K562 (cell line): ENCODE measurements around the gene MYO1E. TPM values are rescaled to one million over a fixed set of nuclear protein-coding genes. Genes with fewer than 3 reads are reported as not detected.

Source experiments
- ATAC-seq: fragments of 200-7000 bp; cut with Tn5 transposase; 3 replicates; pipeline ENCODE4 v1.9.1; 2020; ENCODE audit warnings: moderate library complexity
- BruUV-seq: library from RNA; stranded (reverse); fragments of 400-500 nt; replicated peaks from 2 replicates; lab custom pipeline; 2021; lab: Mats Ljungman, UMichigan
- CTCF ChIA-PET: fragments of 300-600 bp; formaldehyde crosslinking; extraction: SDS; loops from one replicate; lab custom pipeline; 2021; ENCODE audit warnings: low intra/inter-chr PET ratio; lab: Yijun Ruan, JAX
- POLR2A ChIA-PET: fragments of 300-600, 350-650 bp; sonication (Branson Sonifier 250); formaldehyde crosslinking; extraction: SDS; loops from one replicate; lab custom pipeline; 2021; ENCODE audit warnings: antibody characterized with exemption, inconsistent platforms; lab: Yijun Ruan, JAX
- DNase-seq, 4 experiments: peaks; one replicate each; pipeline versions ENCODE4 v3.0.0 to v3.0.0-alpha.2; 2011 to 2018; ENCODE audit warnings: low spot score in 3 of 4, mixed read lengths in 3 of 4; ENCODE audit errors: extremely low read depth in 1 of 4
- FAIRE-seq: peaks from 2 replicates; lab custom pipeline; 2011; peaks lifted over from hg19 to GRCh38; lab: Jason Lieb, UNC
- H2AFZ ChIP-seq: 2 replicates; pipeline ENCODE4 v1.6.0; 2011; ENCODE audit warnings: low read depth, low read length, control low read depth, inconsistent platforms
- H3K27ac ChIP-seq: fragments of 200-600 bp; 3 replicates; pipeline ENCODE4 v1.8.0; 2011; ENCODE audit warnings: low read depth, mild to moderate bottlenecking, control low read depth, inconsistent platforms, low read length, moderate library complexity, mixed read lengths; ENCODE audit errors: extremely low read depth
- H3K27me3 ChIP-seq, 2 experiments: fragments of 300-600 bp in 1 of 2; 2 replicates in 1 of 2; 3 replicates in 1 of 2; pipeline versions ENCODE4 v1.6.0 to v1.8.0; 2011; ENCODE audit warnings: inconsistent platforms in 2 of 2, low read length in 2 of 2, mild to moderate bottlenecking in 1 of 2, mixed read lengths in 1 of 2, moderate library complexity in 1 of 2; ENCODE audit not compliant: control insufficient read depth in 2 of 2, insufficient read depth in 2 of 2
- H3K36me3 ChIP-seq: fragments of 300-600 bp; 3 replicates; pipeline ENCODE4 v1.8.0; 2011; ENCODE audit warnings: mild to moderate bottlenecking, low read length, inconsistent platforms; ENCODE audit not compliant: control insufficient read depth, insufficient read depth
- H3K4me1 ChIP-seq, 2 experiments: fragments of 200-600 bp in 1 of 2; replicated peaks in 1 of 2; 2 replicates in 1 of 2; 3 replicates in 1 of 2; pipeline versions ENCODE4 v1.5.1 to v1.8.0; 2011; ENCODE audit warnings: inconsistent platforms in 2 of 2, low read length in 2 of 2, mild to moderate bottlenecking in 1 of 2, mixed read lengths in 1 of 2, moderate library complexity in 1 of 2; ENCODE audit not compliant: control insufficient read depth in 2 of 2, insufficient read depth in 2 of 2
- H3K4me2 ChIP-seq: 2 replicates; pipeline ENCODE4 v1.6.1; 2011; ENCODE audit warnings: low read length, control low read depth, inconsistent platforms, mixed read lengths; ENCODE audit not compliant: insufficient read depth
- H3K4me3 ChIP-seq: fragments of 200-600 bp; sonication (generic), shearing (Covaris generic); 2 replicates; pipeline ENCODE4 v1.5.1; 2016; ENCODE audit warnings: control low read depth, inconsistent platforms
- H3K79me2 ChIP-seq: fragments of 200-600 bp; 3 replicates; pipeline ENCODE4 v1.8.0; 2011; ENCODE audit warnings: low read length, inconsistent platforms; ENCODE audit not compliant: control insufficient read depth, insufficient read depth
- H3K9ac ChIP-seq, 2 experiments: 2 replicates each; pipeline versions ENCODE4 v1.6.0 to v1.6.1; 2011; ENCODE audit warnings: low read depth in 2 of 2, low read length in 2 of 2, control low read depth in 1 of 2, inconsistent platforms in 1 of 2, mild to moderate bottlenecking in 1 of 2, mixed read lengths in 1 of 2; ENCODE audit not compliant: insufficient read depth in 1 of 2
- H3K9me1 ChIP-seq: one replicate; pipeline ENCODE4 v1.6.0; 2011; ENCODE audit warnings: inconsistent platforms, mild to moderate bottlenecking, low read length, moderate library complexity; ENCODE audit not compliant: control insufficient read depth, insufficient read depth
- H3K9me3 ChIP-seq: replicated peaks from 2 replicates; pipeline ENCODE4 v1.5.1; 2011; ENCODE audit warnings: low read depth, low read length, inconsistent platforms; ENCODE audit not compliant: control insufficient read depth, insufficient read depth
- H4K20me1 ChIP-seq: replicated peaks from 2 replicates; pipeline ENCODE4 v1.6.1; 2011; ENCODE audit warnings: low read length, inconsistent platforms, mixed read lengths; ENCODE audit not compliant: control insufficient read depth, insufficient read depth
- CSDE1 ChIP-seq, 2 experiments: fragments of 450-650 bp; IDR thresholded peaks; 2 replicates each; pipeline ENCODE4 v1.6.1; 2016; ENCODE audit warnings: mild to moderate bottlenecking in 1 of 2
- KDM4B ChIP-seq, 2 experiments: fragments of 450-650 bp in 1 of 2; sonication (generic) in 1 of 2; IDR thresholded peaks; 2 replicates each; pipeline ENCODE4 v1.6.1; 2016 to 2017; ENCODE audit warnings: borderline replicate concordance in 2 of 2, antibody characterized with exemption in 1 of 2, low read depth in 1 of 2, mild to moderate bottlenecking in 1 of 2
- NR2C2 ChIP-seq, 2 experiments: fragments of 200-800 bp in 1 of 2; sonication (Bioruptor generic) in 1 of 2; sonication (generic) in 1 of 2; formaldehyde crosslinking in 1 of 2; IDR thresholded peaks; 2 replicates each; pipeline versions ENCODE4 v1.6.1 to v1.8.0; 2016 to 2022; ENCODE audit warnings: mild to moderate bottlenecking in 1 of 2, missing compliant biosample characterization in 1 of 2, missing genetic modification characterization in 1 of 2, missing genetic modification reagents in 1 of 2
- ZC3H11A ChIP-seq: IDR thresholded peaks from 2 replicates; pipeline ENCODE4 v1.6.1; 2012; ENCODE audit warnings: low read depth, low read length, improper control_type of control experiment
- ZFP30 ChIP-seq: fragments of 250-450 bp; sonication (Bioruptor Pico); IDR thresholded peaks from 2 replicates; pipeline ENCODE4 v1.8.0; 2022; ENCODE audit warnings: moderate library complexity, mild to moderate bottlenecking, inconsistent platforms, borderline replicate concordance
- ZSCAN32 ChIP-seq: fragments of 450-650 bp; formaldehyde crosslinking; IDR thresholded peaks from 2 replicates; pipeline ENCODE4 v1.4.0; 2020; ENCODE audit warnings: mild to moderate bottlenecking, moderate library complexity
- WGBS: fragments of 100-300 bp; shearing (Covaris generic); methylation state at CpG from one replicate; pipeline ENCODE4 v1.1.6; 2016; ENCODE audit warnings: low coverage, mixed read lengths; ENCODE audit not compliant: insufficient coverage; ENCODE audit errors: missing lambda C conversion rate; 5-methylcytosine and 5-hydroxymethylcytosine counted together
- in situ Hi-C: fragments of 300-500 bp; cut with MboI; formaldehyde crosslinking; loops from 4 replicates; pipeline ENCODE4 v1.15.0; 2018; ENCODE audit warnings: inconsistent platforms, mixed read lengths
- intact Hi-C: fragments of 100-400 bp; cut with micrococcal nuclease; formaldehyde crosslinking; loops from 2 replicates; pipeline ENCODE4 v1.14.2; 2022
- polyA plus RNA-seq, 8 experiments: library from polyadenylated mRNA; depleted of rRNA in 4 of 8; stranded (reverse) in 5 of 8; unstranded in 3 of 8; fragments of >200 nt; fragmentation: Nextera tagmentation in 2 of 8; fragmentation: Illumina TruSeq in 1 of 8; extraction: Ambion mirVana in 2 of 8; extraction: Trizol in 1 of 8; gene quantifications; 2 replicates each; pipeline versions ENCODE4 v1.2.1 to v1.2.3, GENCODE V29; 2011 to 2014; ENCODE audit warnings: inconsistent platforms in 1 of 8, missing spikeins in 1 of 8
- total RNA-seq, 7 experiments: library from RNA; depleted of rRNA in 6 of 7; stranded (reverse); fragments of >200 nt in 6 of 7; fragmentation: Illumina TruSeq in 2 of 7; extraction: Trizol in 2 of 7; gene quantifications; 2 replicates each; pipeline versions ENCODE4 v1.2.1 to v1.2.3, GENCODE V29; 2011 to 2021; ENCODE audit warnings: low replicate concordance in 1 of 7
- TF ChIP-seq, protein P1 (sequence below): fragments of 200-800 bp; sonication (Bioruptor generic); IDR thresholded peaks from 2 replicates; pipeline ENCODE4 v1.6.1; 2017; ENCODE audit warnings: missing genetic modification characterization, missing compliant biosample characterization
- TF ChIP-seq, protein P2 (sequence below): fragments of 150-350 bp; IDR thresholded peaks from 2 replicates; pipeline ENCODE4 v1.6.1; 2014; ENCODE audit warnings: low read depth, mild to moderate bottlenecking, low read length, borderline replicate concordance

Gene MYO1E
- total and polyA plus RNA-seq, 9 of the 15 experiments (the other 6 are each of a cell fraction or from before 2014, with no cell fraction given) = under 0.01 to 0.44 (median 0.01) TPM; not detected in 6

DNA sequence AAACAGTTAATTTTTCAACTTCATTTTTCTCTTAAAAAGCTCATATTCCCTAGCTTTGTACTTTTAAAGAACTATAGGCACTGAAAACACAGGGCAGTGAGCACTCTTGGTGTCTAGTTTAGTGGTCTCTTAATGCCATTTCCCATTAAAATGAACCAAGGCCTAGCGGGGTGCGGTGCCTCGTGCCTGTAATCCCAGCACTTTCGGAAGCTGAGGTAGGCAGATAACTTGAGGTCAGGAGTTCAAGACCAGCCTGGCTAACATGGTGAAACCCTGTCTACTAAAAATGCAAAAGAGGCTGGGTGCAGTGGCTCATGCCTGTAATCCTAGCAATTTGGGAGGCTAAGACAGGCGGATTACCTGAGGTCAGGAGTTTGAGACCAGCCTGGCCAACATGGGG lies 120.5 kb downstream of the MYO1E start:
- CTCF ChIA-PET = no interaction called here
- Histone ChIP-seq H3K79me2 (no peaks in the 10 kb centered on the region), H3K36me3 (no peaks in the 10 kb centered on the region), H4K20me1 (no peaks in the 10 kb centered on the region), H3K4me2 (no peak overlapping the region), H3K27me3 (peaks cover 9 to 17% of the 10 kb centered on the region in 2 experiments; a peak in 3 of 5 replicates), H3K4me3 (no peak overlapping the region), H3K4me1 (no peaks in the 10 kb centered on the region), H3K9me1 (no peaks in the 10 kb centered on the region), H3K9me3 (no peaks in the 10 kb centered on the region), H3K9ac (no peak overlapping the region), H3K27ac (no peak overlapping the region), H2AFZ (no peak overlapping the region)
- FAIRE-seq (no peak), DNase-seq (no peak), ATAC-seq (no peak)
- no TSS peak for BruUV-seq
- 2% methylated on average over 5 of the region's 5 CpGs for WGBS
- POLR2A ChIA-PET = interaction anchor here (0.6 kb wide), 1 partner anchor 13 kb away, joined by 3 read pairs; no protein-coding TSS in a partner anchor
- no peak for TF ChIP-seq CSDE1 (IDR thresholded peaks at IDR 0.05)
- in situ Hi-C loops = no loop called here
- intact Hi-C loops = no loop called here

DNA sequence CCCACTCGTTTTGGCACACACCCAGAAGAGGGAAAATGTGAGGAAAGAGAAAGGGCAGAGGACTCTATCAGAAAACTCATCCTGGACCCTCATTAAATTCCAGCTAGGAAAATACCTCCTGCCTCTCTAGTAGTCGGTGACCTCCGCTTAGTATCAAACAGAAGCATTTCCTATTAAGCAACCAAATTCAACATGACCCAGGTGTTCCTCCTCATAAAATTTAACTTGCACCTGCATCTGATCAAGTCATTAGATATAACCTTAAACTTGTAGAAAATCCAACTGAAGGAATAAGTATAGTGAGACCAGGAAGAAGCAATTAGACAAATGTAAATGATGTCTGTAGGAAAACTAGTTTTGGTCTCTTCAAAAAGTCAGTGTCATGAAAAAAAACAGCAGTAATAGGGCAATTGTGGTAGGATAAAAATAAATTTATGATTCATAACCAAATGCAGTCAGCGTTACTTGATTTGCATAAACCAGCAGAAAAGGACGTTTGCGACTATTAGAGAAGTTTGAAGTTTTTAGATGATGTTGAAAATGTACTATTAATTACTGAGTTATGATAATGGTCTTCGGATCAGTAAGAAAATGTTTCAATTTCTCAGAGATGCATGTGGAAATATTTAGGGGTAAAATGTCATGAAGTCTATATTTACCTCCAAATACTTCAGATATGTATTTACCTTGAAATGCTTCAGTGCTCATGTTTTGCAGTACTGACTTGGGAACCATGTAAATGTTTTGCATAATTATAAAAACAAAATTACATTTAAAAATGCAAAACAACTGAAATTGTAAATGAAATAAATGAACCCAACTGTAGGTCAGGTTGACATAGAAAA lies 121.4 kb downstream of the MYO1E start:
- H3K27me3 ChIP-seq = peaks cover 9 to 17% of the 10 kb centered on the region in 2 experiments; a peak in 3 of 5 replicates
- intact Hi-C loops (no loop called here), in situ Hi-C loops (no loop called here)
- no peak overlapping the region for H3K9ac ChIP-seq
- POLR2A ChIA-PET = interaction anchor here (0.6 kb wide), 2 partner anchors 98 to 771 kb away, joined by 3 to 4 read pairs; no protein-coding TSS in a partner anchor
- H3K4me1 ChIP-seq = no peaks in the 10 kb centered on the region
- WGBS = under 1% methylated on average over 7 of the region's 7 CpGs
- no peak for ATAC-seq
- no peak overlapping the region for H3K4me3 ChIP-seq
- H2AFZ ChIP-seq = no peak overlapping the region
- no peaks in the 10 kb centered on the region for H3K9me1 ChIP-seq
- DNase-seq = no peak
- no peak overlapping the region for H3K27ac ChIP-seq
- FAIRE-seq = no peak
- CTCF ChIA-PET = no interaction called here
- no peaks in the 10 kb centered on the region for H3K36me3 ChIP-seq
- no peaks in the 10 kb centered on the region for H3K9me3 ChIP-seq
- H4K20me1 ChIP-seq = no peaks in the 10 kb centered on the region
- BruUV-seq = no TSS peak
- no peak overlapping the region for H3K4me2 ChIP-seq
- H3K79me2 ChIP-seq = no peaks in the 10 kb centered on the region
- TF ChIP-seq ZC3H11A (no peak), KDM4B (IDR thresholded peaks at IDR 0.05; ENCODE audit: borderline replicate concordance in 2 of 2, low read depth in 1 of 2) (no peak), ZFP30 (no peak), NR2C2 (CRISPR knock-in tag; IDR thresholded peaks at IDR 0.05) (no peak), NR2C2 (tag; IDR thresholded peaks at IDR 0.05) (no peak), ZSCAN32 (CRISPR knock-in tag) (no peak)
- TF ChIP-seq, protein P1, sequence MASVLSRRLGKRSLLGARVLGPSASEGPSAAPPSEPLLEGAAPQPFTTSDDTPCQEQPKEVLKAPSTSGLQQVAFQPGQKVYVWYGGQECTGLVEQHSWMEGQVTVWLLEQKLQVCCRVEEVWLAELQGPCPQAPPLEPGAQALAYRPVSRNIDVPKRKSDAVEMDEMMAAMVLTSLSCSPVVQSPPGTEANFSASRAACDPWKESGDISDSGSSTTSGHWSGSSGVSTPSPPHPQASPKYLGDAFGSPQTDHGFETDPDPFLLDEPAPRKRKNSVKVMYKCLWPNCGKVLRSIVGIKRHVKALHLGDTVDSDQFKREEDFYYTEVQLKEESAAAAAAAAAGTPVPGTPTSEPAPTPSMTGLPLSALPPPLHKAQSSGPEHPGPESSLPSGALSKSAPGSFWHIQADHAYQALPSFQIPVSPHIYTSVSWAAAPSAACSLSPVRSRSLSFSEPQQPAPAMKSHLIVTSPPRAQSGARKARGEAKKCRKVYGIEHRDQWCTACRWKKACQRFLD (CRISPR knock-in tag) = no peak
- TF ChIP-seq, protein P2, sequence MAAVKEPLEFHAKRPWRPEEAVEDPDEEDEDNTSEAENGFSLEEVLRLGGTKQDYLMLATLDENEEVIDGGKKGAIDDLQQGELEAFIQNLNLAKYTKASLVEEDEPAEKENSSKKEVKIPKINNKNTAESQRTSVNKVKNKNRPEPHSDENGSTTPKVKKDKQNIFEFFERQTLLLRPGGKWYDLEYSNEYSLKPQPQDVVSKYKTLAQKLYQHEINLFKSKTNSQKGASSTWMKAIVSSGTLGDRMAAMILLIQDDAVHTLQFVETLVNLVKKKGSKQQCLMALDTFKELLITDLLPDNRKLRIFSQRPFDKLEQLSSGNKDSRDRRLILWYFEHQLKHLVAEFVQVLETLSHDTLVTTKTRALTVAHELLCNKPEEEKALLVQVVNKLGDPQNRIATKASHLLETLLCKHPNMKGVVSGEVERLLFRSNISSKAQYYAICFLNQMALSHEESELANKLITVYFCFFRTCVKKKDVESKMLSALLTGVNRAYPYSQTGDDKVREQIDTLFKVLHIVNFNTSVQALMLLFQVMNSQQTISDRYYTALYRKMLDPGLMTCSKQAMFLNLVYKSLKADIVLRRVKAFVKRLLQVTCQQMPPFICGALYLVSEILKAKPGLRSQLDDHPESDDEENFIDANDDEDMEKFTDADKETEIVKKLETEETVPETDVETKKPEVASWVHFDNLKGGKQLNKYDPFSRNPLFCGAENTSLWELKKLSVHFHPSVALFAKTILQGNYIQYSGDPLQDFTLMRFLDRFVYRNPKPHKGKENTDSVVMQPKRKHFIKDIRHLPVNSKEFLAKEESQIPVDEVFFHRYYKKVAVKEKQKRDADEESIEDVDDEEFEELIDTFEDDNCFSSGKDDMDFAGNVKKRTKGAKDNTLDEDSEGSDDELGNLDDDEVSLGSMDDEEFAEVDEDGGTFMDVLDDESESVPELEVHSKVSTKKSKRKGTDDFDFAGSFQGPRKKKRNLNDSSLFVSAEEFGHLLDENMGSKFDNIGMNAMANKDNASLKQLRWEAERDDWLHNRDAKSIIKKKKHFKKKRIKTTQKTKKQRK = no peak
